ENCODE data around the gene NEK3. TPM values are rescaled to one million over a fixed set of nuclear protein-coding genes. Genes with fewer than 3 reads are reported as not detected.

NEK3 gene
- total and polyA plus RNA-seq, 2 of the 4 experiments (the other 2 are of a cell fraction), result 3.6 to 9.2 TPM

DNA sequence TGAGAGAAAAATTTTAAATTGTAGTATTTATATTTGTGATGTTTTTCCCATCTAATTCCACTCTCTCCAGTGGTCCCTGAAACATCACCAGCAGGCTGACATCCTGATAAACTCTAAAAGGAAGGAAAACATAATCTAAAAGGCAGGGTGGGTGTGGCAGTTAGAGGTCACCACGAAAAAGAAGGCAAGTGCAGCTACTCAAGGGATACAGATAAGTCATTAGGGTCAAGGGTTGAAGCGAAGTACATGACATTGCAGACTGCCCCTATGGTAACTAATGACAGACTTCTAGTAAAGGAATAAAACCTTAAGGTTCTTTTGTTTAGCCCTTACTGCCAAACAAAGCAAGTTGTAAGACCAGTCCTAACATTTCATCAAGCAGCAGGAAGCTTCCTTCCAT is 6.0 kb upstream of the NEK3 start:
- no peak overlapping the region for H3K9ac ChIP-seq (ENCODE audit: low read depth, low read length)
- H3K4me3 ChIP-seq (ENCODE audit: insufficient read depth, low read depth, low read length), result no peak overlapping the region
- no peak overlapping the region for H2AFZ ChIP-seq (replicated peaks; ENCODE audit: low read length, poor library complexity)
- 20% methylated on average over 1 of the region's 2 CpGs; no CpG with 5 or more reads in 1 of the 2 experiments for WGBS, 2 experiments (ENCODE audit: extremely low coverage in 2 of 2, insufficient read length in 1 of 2)
- no peak overlapping the region for H2AK5ac ChIP-seq (ENCODE audit: low read depth, low read length)
- no peak overlapping the region for H4K5ac ChIP-seq (ENCODE audit: low read depth, low read length)
- no peak overlapping the region for H3K4me2 ChIP-seq (ENCODE audit: low read depth, low read length)
- no peaks in the 10 kb centered on the region; the same call in 1 of the 2 replicates for H3K9me1 ChIP-seq (ENCODE audit: insufficient read depth, low read length)
- TF ChIP-seq MAZ (IDR thresholded peaks at IDR 0.05; ENCODE audit: borderline replicate concordance, low read depth, low read length), result no peak
- TF ChIP-seq RFX5 (IDR thresholded peaks at IDR 0.05; ENCODE audit: low read depth, low read length), result no peak
- TF ChIP-seq MXI1 (IDR thresholded peaks at IDR 0.05; ENCODE audit: borderline replicate concordance, low read depth, low read length), result no peak
- TF ChIP-seq, protein P1, sequence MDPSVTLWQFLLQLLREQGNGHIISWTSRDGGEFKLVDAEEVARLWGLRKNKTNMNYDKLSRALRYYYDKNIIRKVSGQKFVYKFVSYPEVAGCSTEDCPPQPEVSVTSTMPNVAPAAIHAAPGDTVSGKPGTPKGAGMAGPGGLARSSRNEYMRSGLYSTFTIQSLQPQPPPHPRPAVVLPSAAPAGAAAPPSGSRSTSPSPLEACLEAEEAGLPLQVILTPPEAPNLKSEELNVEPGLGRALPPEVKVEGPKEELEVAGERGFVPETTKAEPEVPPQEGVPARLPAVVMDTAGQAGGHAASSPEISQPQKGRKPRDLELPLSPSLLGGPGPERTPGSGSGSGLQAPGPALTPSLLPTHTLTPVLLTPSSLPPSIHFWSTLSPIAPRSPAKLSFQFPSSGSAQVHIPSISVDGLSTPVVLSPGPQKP (IDR thresholded peaks at IDR 0.05; ENCODE audit: borderline replicate concordance, low read depth, low read length), result no peak
- no peak for TF ChIP-seq RAD21 (IDR thresholded peaks at IDR 0.05; ENCODE audit: low read length)
- no peak for TF ChIP-seq SMC3 (IDR thresholded peaks at IDR 0.05; ENCODE audit: low read depth, low read length)
- no peak for TF ChIP-seq MAFK (IDR thresholded peaks at IDR 0.05; ENCODE audit: low read depth, low read length)
- no peak for TF ChIP-seq BHLHE40 (IDR thresholded peaks at IDR 0.05; ENCODE audit: low read depth, low read length)
- no peak for TF ChIP-seq NFE2L2 (IDR thresholded peaks at IDR 0.05; ENCODE audit: low read depth, low read length)
- no peak for TF ChIP-seq CHD1 (IDR thresholded peaks at IDR 0.05; ENCODE audit: low read depth, low read length)
- TF ChIP-seq FOS (IDR thresholded peaks at IDR 0.05; ENCODE audit: low read depth, low read length), result no peak
- no peak for TF ChIP-seq RCOR1 (IDR thresholded peaks at IDR 0.05; ENCODE audit: insufficient replicate concordance, low read length)
- TF ChIP-seq, protein P2, sequence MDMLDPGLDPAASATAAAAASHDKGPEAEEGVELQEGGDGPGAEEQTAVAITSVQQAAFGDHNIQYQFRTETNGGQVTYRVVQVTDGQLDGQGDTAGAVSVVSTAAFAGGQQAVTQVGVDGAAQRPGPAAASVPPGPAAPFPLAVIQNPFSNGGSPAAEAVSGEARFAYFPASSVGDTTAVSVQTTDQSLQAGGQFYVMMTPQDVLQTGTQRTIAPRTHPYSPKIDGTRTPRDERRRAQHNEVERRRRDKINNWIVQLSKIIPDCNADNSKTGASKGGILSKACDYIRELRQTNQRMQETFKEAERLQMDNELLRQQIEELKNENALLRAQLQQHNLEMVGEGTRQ (IDR thresholded peaks at IDR 0.05; ENCODE audit: low read depth, low read length), result no peak
- no peak for TF ChIP-seq POLR2A (IDR thresholded peaks at IDR 0.05; ENCODE audit: low read depth, low read length)
- TF ChIP-seq, protein P3, sequence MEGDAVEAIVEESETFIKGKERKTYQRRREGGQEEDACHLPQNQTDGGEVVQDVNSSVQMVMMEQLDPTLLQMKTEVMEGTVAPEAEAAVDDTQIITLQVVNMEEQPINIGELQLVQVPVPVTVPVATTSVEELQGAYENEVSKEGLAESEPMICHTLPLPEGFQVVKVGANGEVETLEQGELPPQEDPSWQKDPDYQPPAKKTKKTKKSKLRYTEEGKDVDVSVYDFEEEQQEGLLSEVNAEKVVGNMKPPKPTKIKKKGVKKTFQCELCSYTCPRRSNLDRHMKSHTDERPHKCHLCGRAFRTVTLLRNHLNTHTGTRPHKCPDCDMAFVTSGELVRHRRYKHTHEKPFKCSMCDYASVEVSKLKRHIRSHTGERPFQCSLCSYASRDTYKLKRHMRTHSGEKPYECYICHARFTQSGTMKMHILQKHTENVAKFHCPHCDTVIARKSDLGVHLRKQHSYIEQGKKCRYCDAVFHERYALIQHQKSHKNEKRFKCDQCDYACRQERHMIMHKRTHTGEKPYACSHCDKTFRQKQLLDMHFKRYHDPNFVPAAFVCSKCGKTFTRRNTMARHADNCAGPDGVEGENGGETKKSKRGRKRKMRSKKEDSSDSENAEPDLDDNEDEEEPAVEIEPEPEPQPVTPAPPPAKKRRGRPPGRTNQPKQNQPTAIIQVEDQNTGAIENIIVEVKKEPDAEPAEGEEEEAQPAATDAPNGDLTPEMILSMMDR (conservative IDR thresholded peaks at IDR 0.05; ENCODE audit: low read depth, low read length), result no peak
- TF ChIP-seq CEBPB (IDR thresholded peaks at IDR 0.05; ENCODE audit: low read depth, low read length), result no peak
- peaks cover 5% of the 10 kb centered on the region for H3K4me1 ChIP-seq (ENCODE audit: control insufficient read depth, insufficient read depth, low read length)
- no peak overlapping the region for H3K23ac ChIP-seq (ENCODE audit: low read depth, low read length)
- no peak for DNase-seq
- no peaks in the 10 kb centered on the region for H4K20me1 ChIP-seq (ENCODE audit: insufficient read depth, low read length)
- H2BK15ac ChIP-seq (ENCODE audit: low read depth, low read length), result no peak overlapping the region
- CTCF ChIA-PET, result interaction anchor here (0.6 to 0.7 kb wide), 2 partner anchors 286 to 1016 kb away, joined by 3 read pairs; no protein-coding TSS in a partner anchor
- H3K14ac ChIP-seq (replicated peaks; ENCODE audit: low read depth, low read length), result no peak overlapping the region
- H4K91ac ChIP-seq (ENCODE audit: insufficient read depth, low read depth, low read length), result no peak overlapping the region
- no peaks in the 10 kb centered on the region for H3K79me1 ChIP-seq (ENCODE audit: low read depth in 1 of 2, low read length in 2 of 2)
- peaks cover 13% of the 10 kb centered on the region for H3K36me3 ChIP-seq (ENCODE audit: control insufficient read depth, insufficient read depth, low read length)
- POLR2A ChIA-PET (ENCODE audit: unreplicated experiment), result no interaction called here
- H3K27ac ChIP-seq (ENCODE audit: insufficient read depth, low read length), result no peak overlapping the region
- H3K56ac ChIP-seq (ENCODE audit: extremely low read depth, insufficient read depth, low read length), result no peak overlapping the region
- ATAC-seq (ENCODE audit: low read depth), result no peak
- no peak overlapping the region for H2BK120ac ChIP-seq (ENCODE audit: low read depth, low read length)
- H3K27me3 ChIP-seq (ENCODE audit: control insufficient read depth, insufficient read depth, low read length), result no peaks in the 10 kb centered on the region
- no peak overlapping the region for H3K4ac ChIP-seq (ENCODE audit: low read depth, low read length)
- H2AK9ac ChIP-seq (replicated peaks; ENCODE audit: low read depth, low read length, poor library complexity), result no peak overlapping the region
- no TSS peak for BruUV-seq (replicated peaks)
- H4K8ac ChIP-seq (ENCODE audit: low read depth in 2 of 2, low read length in 2 of 2), result no peak overlapping the region
- in situ Hi-C loops (cut with MboI; ENCODE audit: low sequenced_read_pairs) (no loop called here), intact Hi-C loops (cut with micrococcal nuclease) (no loop called here), dilution Hi-C loops (cut with HindIII; ENCODE audit: low sequenced_read_pairs, unreplicated experiment) (no loop called here)
- H3K9me3 ChIP-seq (ENCODE audit: control insufficient read depth, insufficient read depth, low read length), result no peaks in the 10 kb centered on the region
- no peak overlapping the region for H2BK20ac ChIP-seq (ENCODE audit: low read depth, low read length)
- H3K18ac ChIP-seq (ENCODE audit: low read depth, low read length), result no peak overlapping the region
- H2BK5ac ChIP-seq (ENCODE audit: low read depth, low read length, poor library complexity, severe bottlenecking), result no peak overlapping the region
